Heart left ventricle (tissue), 16 donors: ENCODE measurements around the gene KLHL18. TPM values are rescaled to one million over a fixed set of nuclear protein-coding genes. Genes with fewer than 3 reads are reported as not detected.

ENCODE experiments used
- ATAC-seq, 4 donors: fragments of 200-7000 bp; cut with Tn5 transposase; one replicate each; pipeline ENCODE4 v1.9.1; 2020 to 2022; ENCODE audit warnings: moderate library complexity in 4 of 4, mild to moderate bottlenecking in 3 of 4, moderate number of reproducible peaks in 1 of 4
- DNase-seq, 5 donors: peaks; one replicate each; pipeline ENCODE4 v3.0.0-alpha.2; 2020
- H3K27ac ChIP-seq, 12 donors: fragments of 200-600 bp; sonication (generic) in 4 of 12; one replicate each; pipeline versions ENCODE4 v1.5.0 to v1.8.0; 2016 to 2022; ENCODE audit warnings: mild to moderate bottlenecking in 2 of 12
- H3K27me3 ChIP-seq, 9 donors: fragments of 200-600 bp; sonication (generic) in 2 of 9; one replicate each; pipeline versions ENCODE4 v1.5.1 to v1.8.0; 2016 to 2022; ENCODE audit warnings: mild to moderate bottlenecking in 3 of 9
- H3K36me3 ChIP-seq, 9 donors: fragments of 200-600 bp; sonication (generic) in 2 of 9; one replicate each; pipeline versions ENCODE4 v1.5.0 to v1.8.0; 2018 to 2022; ENCODE audit warnings: mild to moderate bottlenecking in 2 of 9
- H3K4me1 ChIP-seq, 12 donors: fragments of 200-600 bp; sonication (generic) in 4 of 12; one replicate each; pipeline versions ENCODE4 v1.5.0 to v1.8.0; 2016 to 2022; ENCODE audit warnings: mild to moderate bottlenecking in 3 of 12
- H3K4me3 ChIP-seq, 12 donors: fragments of 200-600 bp; sonication (generic) in 4 of 12; one replicate each; pipeline versions ENCODE4 v1.5.0 to v1.8.0; 2017 to 2022; ENCODE audit warnings: mild to moderate bottlenecking in 9 of 12, moderate library complexity in 4 of 12
- H3K9me3 ChIP-seq, 12 donors: fragments of 200-600 bp; sonication (generic) in 4 of 12; one replicate each; pipeline versions ENCODE4 v1.5.0 to v1.8.0; 2016 to 2022; ENCODE audit warnings: mild to moderate bottlenecking in 1 of 12
- POLR2A ChIP-seq, 2 donors: fragments of 450-650 bp; IDR thresholded peaks; one replicate each; pipeline ENCODE4 v1.6.1; 2017; ENCODE audit warnings: antibody characterized with exemption in 2 of 2, mild to moderate bottlenecking in 2 of 2, moderate library complexity in 2 of 2
- WGBS, 4 donors: extraction: QIAGEN DNeasy Blood & Tissue Kit in 2 of 4; methylation state at CpG; one replicate each; pipeline versions ENCODE4 v1.1.5 to v1.1.7; 2013 to 2018; 5-methylcytosine and 5-hydroxymethylcytosine counted together
- intact Hi-C, 10 donors: fragments of 100-400 bp; cut with DNase I; formaldehyde crosslinking; loops; one replicate each; pipeline versions ENCODE4 v1.11.1 to v1.14.2; 2022
- polyA plus RNA-seq, 2 donors: library from polyadenylated mRNA; stranded (reverse); fragments of 200-250 nt; gene quantifications; one replicate each; pipeline ENCODE4 v1.2.3, GENCODE V29; 2013
- total RNA-seq, 9 donors: library from RNA; depleted of rRNA in 2 of 9; stranded (reverse); fragments of >200 nt in 2 of 9; fragmentation: NEBNext Ultra II Directional in 3 of 9; extraction: Animal tissue kit (Norgen Biotek cat#: 25700) in 3 of 9; gene quantifications; one replicate each; pipeline versions ENCODE4 v1.1.0 to v1.2.4, GENCODE V29; 2016 to 2023
- TF ChIP-seq, protein P1 (sequence below), 12 donors: fragments of 200-600 bp; sonication (generic) in 4 of 12; IDR thresholded peaks; one replicate each; pipeline versions ENCODE4 v1.5.0 to v1.8.0; 2018 to 2022; ENCODE audit warnings: antibody characterized with exemption in 12 of 12, mild to moderate bottlenecking in 5 of 12
- donor health status: ischemic (EF 13 %, LVEDD 7.1; RV severe dilation, severe dysfunction).
- donor health status: healthy with polysubstance abuse.
- donor health status: DM: no; HTN: yes; CAD: no.
- donor health status: DM: no; HTN: no; CAD: no.
- donor health status: ischemic (EF 25% LVEDD 6.9; RV normal size, moderate dysfunction).
- donor health status: ischemic (EF 25% LVEDD 5.7; RV mildly dilated, moderate dysfunction).
- donor health status: healthy.
- donor health status: DM: yes; HTN: yes; CAD: no.
- donor health status: ischemic (EF 35%, LVEDD 5.7; RV mildly dilated, moderate dysfunction).
- donor health status: nonischemic (EF 11% LVEDD 7.7; RV severe dilation, severe dysfunction).
- donor health status: DM: yes; HTN: yes; CAD: no.
- donor health status: PGD.
- donor health status: ischemic (EF 29% LVEDD 5.4; RV normal size, mild dysfunction).
- donor health status: nonischemic (EF 23%, LVEDD 6.1; RV moderate dilation, normal function).

KLHL18 gene
- total and polyA plus RNA-seq, 11 donors: 15.2 to 109 (median 45.9) TPM

DNA sequence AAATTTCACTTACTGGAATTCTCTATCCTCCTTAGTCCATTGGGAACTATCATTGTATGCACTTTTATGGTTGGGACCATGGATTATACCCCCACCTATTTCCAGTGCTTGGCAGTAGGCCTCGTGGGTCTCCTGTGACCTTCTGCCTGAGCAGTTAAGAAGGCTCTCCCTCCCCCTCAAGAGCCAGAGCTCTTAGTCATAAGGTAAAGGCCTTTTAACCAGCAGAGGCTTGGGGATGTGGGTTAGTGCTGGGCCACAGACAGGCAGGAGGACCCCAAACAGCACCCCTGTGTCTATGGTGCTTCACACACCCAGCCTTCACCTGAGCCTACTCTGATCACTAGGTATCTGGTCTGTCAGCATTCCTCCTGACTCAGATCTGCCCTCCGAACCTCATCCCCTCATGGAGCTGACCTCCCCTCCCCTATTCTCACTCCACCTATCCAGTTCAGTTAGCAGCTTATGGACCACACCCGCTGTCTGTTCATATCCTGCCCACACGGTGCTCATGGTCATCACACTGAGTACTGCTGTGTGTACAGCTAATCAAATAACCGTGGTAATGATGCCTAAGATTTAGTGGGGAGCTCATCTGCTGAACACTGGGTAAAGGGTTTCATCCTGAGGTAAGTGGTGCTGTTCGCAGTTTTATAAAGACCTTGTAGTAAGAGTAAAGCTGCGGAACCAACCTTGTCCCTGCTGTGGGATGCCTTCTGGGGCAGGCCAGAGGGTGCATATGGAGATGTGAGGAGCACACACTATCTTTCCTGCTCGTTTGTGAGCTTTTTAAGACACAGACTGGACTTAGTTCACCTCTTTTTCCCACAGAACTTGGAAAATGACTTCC is 40.9 kb downstream of the KLHL18 start:
- 73 to 83% (median 79%) methylated on average over 8 of the region's 8 CpGs for WGBS, 4 donors
- intact Hi-C loops: loop anchor here in 8 of 10 donors (1.0 to 10.0 kb wide), 11 partner anchors 41 to 619 kb away; partner anchors contain the start of genes KIF9 (in 1 of the 8), KLHL18 (in 1 of the 8), MYL3 (in 1 of the 8) and TMIE (in 1 of the 8)
- Histone ChIP-seq H3K4me3 (no peak overlapping the region), H3K27me3 (no peaks in the 10 kb centered on the region), H3K9me3 (no peaks in the 10 kb centered on the region), H3K36me3 (peaks cover 0 to 92% (median 87%) of the 10 kb centered on the region in 9 donors), H3K4me1 (peaks cover 0 to 15% (median 6%) of the 10 kb centered on the region in 12 donors), H3K27ac (no peak overlapping the region)
- DNase-seq: no peak
- TF ChIP-seq POLR2A (IDR thresholded peaks at IDR 0.05): no peak
- TF ChIP-seq, protein P1, sequence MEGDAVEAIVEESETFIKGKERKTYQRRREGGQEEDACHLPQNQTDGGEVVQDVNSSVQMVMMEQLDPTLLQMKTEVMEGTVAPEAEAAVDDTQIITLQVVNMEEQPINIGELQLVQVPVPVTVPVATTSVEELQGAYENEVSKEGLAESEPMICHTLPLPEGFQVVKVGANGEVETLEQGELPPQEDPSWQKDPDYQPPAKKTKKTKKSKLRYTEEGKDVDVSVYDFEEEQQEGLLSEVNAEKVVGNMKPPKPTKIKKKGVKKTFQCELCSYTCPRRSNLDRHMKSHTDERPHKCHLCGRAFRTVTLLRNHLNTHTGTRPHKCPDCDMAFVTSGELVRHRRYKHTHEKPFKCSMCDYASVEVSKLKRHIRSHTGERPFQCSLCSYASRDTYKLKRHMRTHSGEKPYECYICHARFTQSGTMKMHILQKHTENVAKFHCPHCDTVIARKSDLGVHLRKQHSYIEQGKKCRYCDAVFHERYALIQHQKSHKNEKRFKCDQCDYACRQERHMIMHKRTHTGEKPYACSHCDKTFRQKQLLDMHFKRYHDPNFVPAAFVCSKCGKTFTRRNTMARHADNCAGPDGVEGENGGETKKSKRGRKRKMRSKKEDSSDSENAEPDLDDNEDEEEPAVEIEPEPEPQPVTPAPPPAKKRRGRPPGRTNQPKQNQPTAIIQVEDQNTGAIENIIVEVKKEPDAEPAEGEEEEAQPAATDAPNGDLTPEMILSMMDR (IDR thresholded peaks at IDR 0.05): no peak
- ATAC-seq: peak in 3 of 4 donors; percentile 13 to 28 (median 15)

DNA sequence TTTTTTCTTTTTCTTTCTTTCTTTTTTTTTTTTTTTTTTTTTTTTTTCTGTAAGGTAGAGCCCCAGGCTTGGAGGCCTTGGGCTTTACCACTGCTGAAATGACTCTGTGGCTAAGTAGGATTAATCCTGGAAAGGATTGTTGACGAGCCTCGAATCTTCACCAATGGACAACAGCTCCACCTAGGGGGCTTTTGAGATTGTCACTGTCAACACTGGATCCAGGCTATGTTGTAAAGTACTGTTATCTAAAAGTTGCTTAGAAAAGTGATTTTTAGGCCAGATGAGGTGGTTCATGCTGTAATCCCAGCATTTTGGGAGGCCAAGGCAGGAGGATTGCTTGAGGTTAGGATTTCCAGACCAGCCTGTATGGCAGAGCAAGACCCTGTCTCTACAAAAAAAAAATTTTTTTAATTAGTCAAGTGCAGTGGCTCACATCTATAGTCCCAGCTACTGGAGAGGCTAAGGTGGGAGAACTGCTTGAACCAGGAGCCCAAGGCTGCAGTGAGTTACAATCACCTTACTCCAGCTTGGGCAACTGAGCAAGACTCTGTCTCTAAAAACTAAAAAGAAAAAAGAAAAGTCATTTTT is 41.6 kb downstream of the KLHL18 start:
- H3K27me3 ChIP-seq: no peaks in the 10 kb centered on the region
- no peak overlapping the region for H3K4me3 ChIP-seq
- 0 to 5% (median 1%) methylated on average over 2 of the region's 2 CpGs for WGBS, 4 donors
- DNase-seq (peak in 4 of 5 donors; percentile 37 to 63 (median 50)), ATAC-seq (peak; percentile 49 to 94 (median 88))
- no peaks in the 10 kb centered on the region for H3K9me3 ChIP-seq
- TF ChIP-seq, protein P1 (IDR thresholded peaks at IDR 0.05): peak; percentile 60 to 80 (median 68)
- TF ChIP-seq POLR2A (IDR thresholded peaks at IDR 0.05): no peak
- H3K27ac ChIP-seq: no peak overlapping the region
- peaks cover 0 to 96% (median 93%) of the 10 kb centered on the region in 9 donors for H3K36me3 ChIP-seq
- intact Hi-C loops: loop anchor here in 7 of 10 donors (1.0 to 10.0 kb wide), 11 partner anchors 42 to 620 kb away; partner anchors contain the start of genes KIF9 (in 1 of the 7), KLHL18 (in 1 of the 7), MYL3 (in 1 of the 7) and TMIE (in 1 of the 7)
- H3K4me1 ChIP-seq: peaks cover 0 to 8% (median 0%) of the 10 kb centered on the region in 12 donors

DNA sequence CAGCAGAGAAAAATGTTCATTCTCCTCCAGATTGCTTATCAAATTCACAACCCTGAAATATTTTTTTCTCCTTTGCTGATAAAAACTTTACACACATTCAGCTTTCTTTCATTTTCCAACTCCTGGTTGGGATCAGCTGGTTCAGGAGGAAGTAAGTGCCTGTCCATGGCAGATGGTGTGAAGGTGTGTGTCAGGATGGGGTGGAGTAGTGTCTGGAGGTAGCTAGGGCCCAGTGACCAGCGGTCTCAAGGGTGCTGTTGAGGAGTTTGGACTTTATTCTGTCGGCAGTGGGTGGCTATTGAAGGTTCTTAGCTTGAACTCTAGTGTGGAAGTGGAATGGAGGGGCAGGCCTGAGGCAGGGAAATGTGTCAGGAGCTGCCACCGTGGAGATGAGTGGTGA is 51.2 kb downstream of the KLHL18 start:
- no peak overlapping the region for H3K27ac ChIP-seq
- DNase-seq (no peak), ATAC-seq (no peak)
- no peaks in the 10 kb centered on the region for H3K4me1 ChIP-seq
- H3K36me3 ChIP-seq: peaks cover 0 to 100% (median 98%) of the 10 kb centered on the region in 9 donors
- no peak overlapping the region for H3K4me3 ChIP-seq
- intact Hi-C loops: no loop called here
- H3K27me3 ChIP-seq: no peaks in the 10 kb centered on the region
- 71 to 87% (median 81%) methylated on average over 3 of the region's 3 CpGs for WGBS, 4 donors
- TF ChIP-seq POLR2A (IDR thresholded peaks at IDR 0.05): no peak
- TF ChIP-seq, protein P1 (IDR thresholded peaks at IDR 0.05): no peak
- no peaks in the 10 kb centered on the region for H3K9me3 ChIP-seq

DNA sequence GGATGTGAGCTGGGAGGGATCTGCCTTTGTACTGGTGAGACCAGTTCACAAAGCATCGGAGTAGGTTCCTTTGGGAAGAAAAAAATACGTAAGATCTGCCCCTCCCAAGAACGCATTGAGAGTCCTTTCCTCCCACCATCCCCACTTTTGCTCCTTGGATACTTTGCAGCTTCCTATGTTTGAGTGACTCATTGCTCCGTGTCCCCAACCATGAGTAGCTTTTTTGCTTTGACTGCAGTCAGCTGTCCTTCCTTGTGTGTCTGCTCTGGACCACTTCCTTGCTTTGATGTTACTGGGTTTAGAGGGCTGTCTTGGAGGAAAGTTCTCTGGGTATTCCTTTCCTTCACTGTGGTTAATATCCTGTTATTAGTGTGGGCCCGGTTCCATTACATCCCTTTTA is 54.9 kb downstream of the KLHL18 start:
- DNase-seq: no peak
- Histone ChIP-seq H3K27me3 (no peaks in the 10 kb centered on the region), H3K9me3 (no peaks in the 10 kb centered on the region), H3K4me1 (no peaks in the 10 kb centered on the region), H3K36me3 (peaks cover 0 to 100% (median 97%) of the 10 kb centered on the region in 9 donors), H3K4me3 (no peak overlapping the region), H3K27ac (no peak overlapping the region)
- TF ChIP-seq, protein P1 (IDR thresholded peaks at IDR 0.05): no peak
- TF ChIP-seq POLR2A (IDR thresholded peaks at IDR 0.05): no peak
- WGBS, 4 donors: 81 to 87% (median 84%) methylated on average over 5 of the region's 5 CpGs
- intact Hi-C loops: no loop called here
- no peak for ATAC-seq
